ENCODE measurements around the gene TMEM63B.

DNA sequence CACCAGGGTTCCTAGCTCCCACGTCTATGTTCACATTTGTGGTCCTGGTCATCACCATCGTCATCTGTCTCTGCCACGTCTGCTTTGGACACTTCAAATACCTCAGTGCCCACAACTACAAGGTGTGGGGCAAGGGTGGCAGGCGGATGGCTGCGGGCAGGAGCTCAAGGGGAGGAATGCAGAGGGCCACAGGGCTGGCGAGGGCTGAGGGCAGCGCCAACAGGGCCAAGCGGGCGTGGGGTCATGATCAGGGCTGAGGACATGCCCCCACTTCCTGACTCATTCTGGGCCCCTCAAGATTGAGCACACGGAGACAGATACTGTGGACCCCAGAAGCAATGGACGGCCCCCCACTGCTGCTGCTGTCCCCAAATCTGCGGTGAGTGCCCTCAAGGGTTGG is 26.7 kb downstream of the TMEM63B start:
- TF ChIP-seq POLR2A (IDR thresholded peaks at IDR 0.05) = no peak
- TF ChIP-seq, protein P1, sequence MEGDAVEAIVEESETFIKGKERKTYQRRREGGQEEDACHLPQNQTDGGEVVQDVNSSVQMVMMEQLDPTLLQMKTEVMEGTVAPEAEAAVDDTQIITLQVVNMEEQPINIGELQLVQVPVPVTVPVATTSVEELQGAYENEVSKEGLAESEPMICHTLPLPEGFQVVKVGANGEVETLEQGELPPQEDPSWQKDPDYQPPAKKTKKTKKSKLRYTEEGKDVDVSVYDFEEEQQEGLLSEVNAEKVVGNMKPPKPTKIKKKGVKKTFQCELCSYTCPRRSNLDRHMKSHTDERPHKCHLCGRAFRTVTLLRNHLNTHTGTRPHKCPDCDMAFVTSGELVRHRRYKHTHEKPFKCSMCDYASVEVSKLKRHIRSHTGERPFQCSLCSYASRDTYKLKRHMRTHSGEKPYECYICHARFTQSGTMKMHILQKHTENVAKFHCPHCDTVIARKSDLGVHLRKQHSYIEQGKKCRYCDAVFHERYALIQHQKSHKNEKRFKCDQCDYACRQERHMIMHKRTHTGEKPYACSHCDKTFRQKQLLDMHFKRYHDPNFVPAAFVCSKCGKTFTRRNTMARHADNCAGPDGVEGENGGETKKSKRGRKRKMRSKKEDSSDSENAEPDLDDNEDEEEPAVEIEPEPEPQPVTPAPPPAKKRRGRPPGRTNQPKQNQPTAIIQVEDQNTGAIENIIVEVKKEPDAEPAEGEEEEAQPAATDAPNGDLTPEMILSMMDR (IDR thresholded peaks at IDR 0.05) = no peak

Measured in heart left ventricle (tissue), 13 donors.